Transverse colon (tissue), 3 donors: ENCODE measurements around the gene MRPS21.

Source experiments
- POLR2A ChIP-seq: fragments of 450-650 bp; IDR thresholded peaks from one replicate; pipeline ENCODE4 v1.6.1; 2016; ENCODE audit warnings: antibody characterized with exemption, mild to moderate bottlenecking, moderate library complexity
- TF ChIP-seq, protein P1 (sequence below), 5 experiments: fragments of 200-600 bp in 3 of 5; fragments of 450-650 bp in 2 of 5; sonication (generic) in 3 of 5; IDR thresholded peaks; 1 replicate in 2 of 5; 2 replicates in 3 of 5; pipeline ENCODE4 v1.5.1; 2016 to 2017; ENCODE audit warnings: antibody characterized with exemption in 5 of 5, inconsistent platforms in 3 of 5, mild to moderate bottlenecking in 2 of 5, moderate library complexity in 1 of 5

DNA sequence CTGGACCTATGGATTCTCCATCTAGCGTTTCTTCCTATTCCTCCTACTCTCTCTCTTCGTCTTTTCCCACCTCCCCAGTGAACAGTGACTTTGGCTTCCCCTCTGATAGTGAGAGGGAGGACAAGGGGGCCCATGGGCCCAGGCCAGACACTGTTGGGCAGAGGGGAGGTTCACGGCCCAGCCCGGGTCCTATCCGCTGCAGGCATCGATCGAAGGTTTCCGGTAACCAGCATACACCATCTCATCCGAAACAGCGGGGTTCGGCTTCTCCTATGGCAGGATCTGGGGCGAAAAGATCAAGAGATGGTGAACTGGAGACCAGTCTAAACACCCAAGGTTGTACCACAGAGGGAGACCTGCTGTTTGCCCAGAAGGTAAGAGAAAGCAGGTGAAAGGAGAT, 10.4 kb upstream of the MRPS21 start:
- TF ChIP-seq, protein P1, sequence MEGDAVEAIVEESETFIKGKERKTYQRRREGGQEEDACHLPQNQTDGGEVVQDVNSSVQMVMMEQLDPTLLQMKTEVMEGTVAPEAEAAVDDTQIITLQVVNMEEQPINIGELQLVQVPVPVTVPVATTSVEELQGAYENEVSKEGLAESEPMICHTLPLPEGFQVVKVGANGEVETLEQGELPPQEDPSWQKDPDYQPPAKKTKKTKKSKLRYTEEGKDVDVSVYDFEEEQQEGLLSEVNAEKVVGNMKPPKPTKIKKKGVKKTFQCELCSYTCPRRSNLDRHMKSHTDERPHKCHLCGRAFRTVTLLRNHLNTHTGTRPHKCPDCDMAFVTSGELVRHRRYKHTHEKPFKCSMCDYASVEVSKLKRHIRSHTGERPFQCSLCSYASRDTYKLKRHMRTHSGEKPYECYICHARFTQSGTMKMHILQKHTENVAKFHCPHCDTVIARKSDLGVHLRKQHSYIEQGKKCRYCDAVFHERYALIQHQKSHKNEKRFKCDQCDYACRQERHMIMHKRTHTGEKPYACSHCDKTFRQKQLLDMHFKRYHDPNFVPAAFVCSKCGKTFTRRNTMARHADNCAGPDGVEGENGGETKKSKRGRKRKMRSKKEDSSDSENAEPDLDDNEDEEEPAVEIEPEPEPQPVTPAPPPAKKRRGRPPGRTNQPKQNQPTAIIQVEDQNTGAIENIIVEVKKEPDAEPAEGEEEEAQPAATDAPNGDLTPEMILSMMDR (IDR thresholded peaks at IDR 0.05), result no peak
- TF ChIP-seq POLR2A, result no peak
